GM18502 (cell line): ENCODE results near the gene GLIPR1L2.
A peak's percentile ranks its signal among the peaks of the same experiment; 100 is the strongest.

Experiments used
- ATAC-seq: cut with Tn5 transposase; IDR thresholded peaks from one replicate; pipeline ENCODE4 v1.9.1; 2021; ENCODE audit warnings: mild to moderate bottlenecking; ENCODE audit not compliant: unreplicated experiment, poor library complexity

GLIPR1L2 gene

GRCh38 chr12:75471902-75472890 is 81.3 kb downstream of the GLIPR1L2 start:
- peak; percentile 81 for ATAC-seq

- no peak for ATAC-seq
These were observed 83.2 kb downstream of the GLIPR1L2 start for GRCh38 chr12:75474116-75474515.

- no peak for ATAC-seq
These were observed 85.2 kb downstream of the GLIPR1L2 start for GRCh38 chr12:75476071-75476470.

GRCh38 chr12:75477137-75477536 is 86.2 kb downstream of the GLIPR1L2 start:
- ATAC-seq = no peak

- no peak for ATAC-seq
These were observed 87.4 kb downstream of the GLIPR1L2 start for GRCh38 chr12:75478116-75478794.

GRCh38 chr12:75479963-75480461 is 89.1 kb downstream of the GLIPR1L2 start:
- peak; percentile 39 for ATAC-seq

GRCh38 chr12:75480469-75480949 is 89.6 kb downstream of the GLIPR1L2 start, which contains the start of gene GLIPR1:
TSS of gene GLIPR1 (plus strand) at chr12:75480755. CDS start at chr12:75480881, 126 bp downstream.
- peak; percentile 92 for ATAC-seq

- peak; percentile 21 for ATAC-seq
These were observed 90.3 kb downstream of the GLIPR1L2 start for GRCh38 chr12:75481013-75481705.

- ATAC-seq = no peak
These were observed 90.9 kb downstream of the GLIPR1L2 start for GRCh38 chr12:75481774-75482173.
